ENCODE measurements around the gene TPX2.

- TF ChIP-seq CTCF (IDR thresholded peaks at IDR 0.05; ENCODE audit: low read length) (no peak), EZH2 (IDR thresholded peaks at IDR 0.05; ENCODE audit: borderline replicate concordance, low read length) (no peak)
These were observed 27.0 kb upstream of the TPX2 start for GRCh38 chr20:31712112-31712553.
